Common myeloid progenitor, CD34-positive (primary cell): ENCODE results near the gene KCNJ5.

Experiments used
- CTCF ChIA-PET: fragments of 350-600 bp; sonication (Branson Sonifier 250); formaldehyde crosslinking; loops from one replicate; lab custom pipeline; 2021; ENCODE audit warnings: antibody characterized with exemption; lab: Charles Lee
- POLR2A ChIA-PET: fragments of 350-600 bp; sonication (Branson Sonifier 250); formaldehyde crosslinking; loops from one replicate; lab custom pipeline; 2021; ENCODE audit warnings: antibody characterized with exemption; lab: Charles Lee
- DNase-seq, 3 donors: peaks; one replicate each; pipeline versions ENCODE4 v3.0.0 to v3.0.0-alpha.2; 2013
- H3K27ac ChIP-seq, 2 experiments: 1 replicate in 1 of 2; 2 replicates in 1 of 2; pipeline ENCODE4 v1.7.0; 2013; ENCODE audit warnings: inconsistent platforms in 2 of 2, low read length in 2 of 2, mild to moderate bottlenecking in 2 of 2, low read depth in 1 of 2, moderate library complexity in 1 of 2; ENCODE audit not compliant: severe bottlenecking in 2 of 2, insufficient read depth in 1 of 2, poor library complexity in 1 of 2
- H3K27me3 ChIP-seq, 5 experiments: replicated peaks in 2 of 5; 1 replicate in 3 of 5; 2 replicates in 2 of 5; pipeline versions ENCODE4 v1.6.1 to v1.7.0; 2013; ENCODE audit warnings: low read length in 4 of 5, mild to moderate bottlenecking in 2 of 5, moderate library complexity in 2 of 5, inconsistent platforms in 1 of 5; ENCODE audit not compliant: insufficient read depth in 5 of 5, control insufficient read depth in 4 of 5
- H3K36me3 ChIP-seq, 4 experiments: 1 replicate in 2 of 4; 2 replicates in 2 of 4; pipeline versions ENCODE4 v1.6.1 to v1.7.0; 2013; ENCODE audit warnings: low read length in 3 of 4, control low read depth in 1 of 4, mild to moderate bottlenecking in 1 of 4; ENCODE audit not compliant: control insufficient read depth in 4 of 4, insufficient read depth in 4 of 4
- H3K4me1 ChIP-seq, 4 experiments: 1 replicate in 3 of 4; 2 replicates in 1 of 4; pipeline versions ENCODE4 v1.6.1 to v1.7.1; 2013; ENCODE audit warnings: low read length in 3 of 4, mild to moderate bottlenecking in 3 of 4, control low read depth in 1 of 4, inconsistent platforms in 1 of 4, moderate library complexity in 1 of 4; ENCODE audit not compliant: control insufficient read depth in 4 of 4, insufficient read depth in 4 of 4; ENCODE audit errors: control extremely low read depth in 1 of 4
- H3K4me3 ChIP-seq, 7 experiments: 1 replicate in 4 of 7; 2 replicates in 3 of 7; pipeline versions ENCODE4 v1.5.1 to v1.7.0; 2013; ENCODE audit warnings: mild to moderate bottlenecking in 7 of 7, low read length in 6 of 7, moderate library complexity in 6 of 7, inconsistent platforms in 2 of 7, low read depth in 2 of 7, control low read depth in 1 of 7; ENCODE audit not compliant: insufficient read depth in 4 of 7, control insufficient read depth in 1 of 7; ENCODE audit errors: extremely low read depth in 1 of 7
- H3K9me3 ChIP-seq, 5 experiments: 1 replicate in 4 of 5; 2 replicates in 1 of 5; pipeline versions ENCODE4 v1.6.1 to v1.7.1; 2013; ENCODE audit warnings: low read length in 4 of 5, mild to moderate bottlenecking in 2 of 5, inconsistent platforms in 1 of 5, low read depth in 1 of 5, moderate library complexity in 1 of 5; ENCODE audit not compliant: control insufficient read depth in 4 of 5, insufficient read depth in 2 of 5; ENCODE audit errors: control extremely low read depth in 1 of 5
- WGBS: methylation state at CpG from one replicate; pipeline ENCODE4 v1.1.5; 2013; ENCODE audit not compliant: insufficient coverage; 5-methylcytosine and 5-hydroxymethylcytosine counted together

Gene KCNJ5

DNA sequence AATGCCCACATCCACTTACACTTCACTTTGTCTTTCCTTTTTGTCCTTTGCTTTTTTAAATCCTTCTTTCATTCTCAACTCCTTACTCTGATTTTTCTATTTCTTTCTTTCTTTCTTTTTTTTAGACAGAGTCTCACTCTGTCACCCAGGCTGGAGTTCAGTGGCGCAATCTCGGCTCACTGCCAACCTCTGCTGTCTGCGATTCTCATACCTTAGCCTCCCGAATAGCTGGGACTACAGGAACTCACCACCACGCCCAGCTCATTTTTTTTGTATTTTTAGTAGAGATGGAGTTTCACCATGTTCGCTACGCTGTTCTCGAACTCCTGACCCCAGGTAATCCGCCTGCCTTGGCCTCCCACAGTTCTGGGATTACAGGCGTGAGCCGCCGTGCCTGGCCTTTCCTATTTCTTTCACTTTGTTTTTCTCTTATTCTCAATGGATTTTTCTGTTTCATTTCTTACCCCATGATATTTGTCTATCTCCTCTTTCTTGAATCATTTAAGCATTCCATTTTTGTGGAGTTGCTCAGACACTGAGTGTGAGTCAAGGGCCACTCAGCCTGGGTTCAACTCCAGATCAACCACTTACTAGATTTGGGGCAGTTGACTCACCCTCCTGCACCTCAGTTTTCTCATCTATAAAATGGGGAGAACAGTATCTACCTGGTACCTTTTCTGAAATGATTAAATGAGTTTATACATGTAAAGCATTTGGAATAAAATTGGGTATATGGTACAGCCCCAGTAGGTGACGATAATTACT is 7.6 kb downstream of the KCNJ5 start:
- no peak overlapping the region for H3K4me3 ChIP-seq
- H3K4me1 ChIP-seq = peaks cover 0 to 15% (median 12%) of the 10 kb centered on the region in 4 experiments
- WGBS = over 99% methylated on average over 12 of the region's 13 CpGs
- ChIA-PET POLR2A (no interaction called here), CTCF (no interaction called here)
- peaks cover 0 to 3% (median 0%) of the 10 kb centered on the region in 4 experiments for H3K36me3 ChIP-seq
- H3K9me3 ChIP-seq = no peaks in the 10 kb centered on the region
- DNase-seq = no peak
- no peak overlapping the region for H3K27ac ChIP-seq
- peaks cover 2 to 32% (median 5%) of the 10 kb centered on the region in 5 experiments for H3K27me3 ChIP-seq

DNA sequence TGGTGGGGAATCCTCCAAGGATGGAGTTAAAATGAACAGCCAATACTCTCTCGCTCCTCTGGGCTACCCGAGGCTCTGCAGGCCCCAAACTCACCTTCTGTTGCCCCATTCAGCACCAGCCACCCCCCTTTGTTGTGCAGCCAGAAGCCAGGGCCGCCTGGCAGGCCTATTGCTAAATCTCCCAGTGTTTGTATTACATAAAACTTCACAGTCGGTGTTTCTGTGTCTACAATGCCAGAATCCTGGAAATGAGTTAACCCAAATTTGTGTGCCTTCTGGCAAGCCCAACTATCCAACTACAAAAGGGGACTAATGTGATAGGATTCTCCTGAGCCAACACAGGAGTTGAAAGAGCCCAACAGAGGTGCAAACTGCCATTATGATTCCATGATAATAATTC is 9.3 kb downstream of the KCNJ5 start:
- ChIA-PET POLR2A (no interaction called here), CTCF (interaction anchor here (12.2 kb wide), 1 partner anchor 14 kb away, joined by 153 read pairs; no protein-coding TSS in a partner anchor)
- Histone ChIP-seq H3K27me3 (peaks cover 0 to 19% (median 5%) of the 10 kb centered on the region in 5 experiments), H3K4me1 (peaks cover 2 to 24% (median 22%) of the 10 kb centered on the region in 4 experiments), H3K4me3 (no peak overlapping the region), H3K9me3 (no peaks in the 10 kb centered on the region), H3K36me3 (peaks cover 0 to 3% (median 0%) of the 10 kb centered on the region in 4 experiments), H3K27ac (no peak overlapping the region)
- WGBS = 93% methylated on average over 4 of the region's 4 CpGs
- DNase-seq = no peak

DNA sequence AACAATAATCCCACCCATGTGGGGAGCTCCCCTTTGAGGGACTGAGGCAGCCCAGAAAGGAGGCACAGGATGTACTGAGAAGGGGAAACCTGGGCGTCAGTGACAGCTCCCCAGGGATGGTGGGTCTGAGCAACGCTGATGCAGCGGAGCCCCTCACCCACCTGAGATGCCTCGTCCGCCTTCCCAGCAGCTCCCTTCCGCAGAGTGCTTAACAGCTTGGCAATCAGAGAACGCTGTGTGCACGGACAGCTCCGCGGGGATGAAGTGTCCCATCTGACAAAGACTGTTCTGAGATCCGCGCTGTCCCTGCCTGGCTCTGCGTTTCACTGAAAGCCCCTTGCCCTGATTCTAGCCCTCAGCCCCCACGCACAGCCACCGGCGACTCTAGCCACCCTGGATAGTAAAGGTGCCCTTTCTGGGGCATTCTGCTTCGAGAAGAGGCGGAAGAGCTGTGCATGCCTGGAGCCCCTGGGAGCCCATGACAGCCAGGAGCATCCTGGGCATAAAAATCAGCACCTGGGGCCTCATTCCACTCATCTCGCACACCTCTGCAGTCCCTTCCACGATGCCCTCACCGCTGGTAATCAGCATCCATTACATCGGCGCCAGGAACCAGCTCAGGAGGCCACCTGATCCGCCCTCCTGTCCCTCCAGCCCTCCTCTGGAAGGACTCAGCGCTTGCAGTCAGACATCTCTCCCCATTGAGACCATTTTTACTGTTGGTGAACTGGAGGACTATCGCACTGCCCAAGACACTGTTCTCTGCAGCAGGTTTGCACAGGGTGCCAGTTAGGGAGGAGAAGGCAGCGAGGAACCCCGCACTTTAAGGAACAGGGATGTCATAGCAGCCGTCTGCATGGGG is 10.7 kb downstream of the KCNJ5 start:
- Histone ChIP-seq H3K4me1 (peaks cover 6 to 33% (median 29%) of the 10 kb centered on the region in 4 experiments), H3K27ac (no peak overlapping the region), H3K27me3 (peaks cover 0 to 9% (median 5%) of the 10 kb centered on the region in 5 experiments), H3K4me3 (no peak overlapping the region), H3K36me3 (peaks cover 0 to 3% (median 0%) of the 10 kb centered on the region in 4 experiments), H3K9me3 (peaks cover 0 to 5% (median 0%) of the 10 kb centered on the region in 5 experiments)
- no peak for DNase-seq
- WGBS = 90% methylated on average over 25 of the region's 29 CpGs
- POLR2A ChIA-PET = no interaction called here
- CTCF ChIA-PET = interaction anchor here (0.9 to 12.2 kb wide), 7 partner anchors 10 to 52 kb away, joined by 3 to 153 read pairs (median 4); no protein-coding TSS in a partner anchor

DNA sequence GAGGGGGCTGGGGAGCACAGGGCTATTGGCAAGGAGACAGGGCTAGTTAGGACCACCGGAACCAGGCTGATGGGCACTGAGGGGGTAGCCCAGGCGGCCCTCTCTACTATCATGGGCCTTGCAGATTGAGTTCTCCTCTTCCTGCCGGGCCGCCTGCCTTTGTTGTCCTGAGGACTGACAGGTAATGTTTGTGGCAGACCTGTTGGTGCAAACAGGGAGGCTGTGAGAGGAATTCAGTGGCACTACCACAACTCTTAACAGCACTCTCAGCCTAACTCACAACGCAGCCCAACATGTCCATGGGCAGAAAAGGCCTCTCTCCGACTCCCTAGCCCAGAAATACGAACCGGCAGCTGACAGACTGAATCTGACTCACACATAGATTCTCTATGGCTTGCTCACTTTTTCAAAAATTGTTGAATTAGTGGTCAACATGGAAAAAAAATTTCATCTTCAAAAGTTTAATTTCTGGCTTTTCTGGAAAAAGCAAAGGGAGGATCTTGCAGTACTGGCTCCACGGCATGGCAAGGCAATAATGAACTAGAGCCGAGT is 11.4 kb downstream of the KCNJ5 start:
- WGBS = 98% methylated on average over 7 of the region's 10 CpGs
- H3K9me3 ChIP-seq = peaks cover 0 to 5% (median 0%) of the 10 kb centered on the region in 5 experiments
- H3K27me3 ChIP-seq = peaks cover 0 to 9% (median 5%) of the 10 kb centered on the region in 5 experiments
- peaks cover 0 to 3% (median 0%) of the 10 kb centered on the region in 4 experiments for H3K36me3 ChIP-seq
- CTCF ChIA-PET = interaction anchor here (1.2 to 12.2 kb wide), 8 partner anchors 10 to 51 kb away, joined by 3 to 153 read pairs (median 10); partner anchors contain the start of gene KCNJ5
- no peak overlapping the region for H3K4me3 ChIP-seq
- DNase-seq = no peak
- peaks cover 6 to 40% (median 30%) of the 10 kb centered on the region in 4 experiments for H3K4me1 ChIP-seq
- no peak overlapping the region for H3K27ac ChIP-seq
- POLR2A ChIA-PET = no interaction called here

DNA sequence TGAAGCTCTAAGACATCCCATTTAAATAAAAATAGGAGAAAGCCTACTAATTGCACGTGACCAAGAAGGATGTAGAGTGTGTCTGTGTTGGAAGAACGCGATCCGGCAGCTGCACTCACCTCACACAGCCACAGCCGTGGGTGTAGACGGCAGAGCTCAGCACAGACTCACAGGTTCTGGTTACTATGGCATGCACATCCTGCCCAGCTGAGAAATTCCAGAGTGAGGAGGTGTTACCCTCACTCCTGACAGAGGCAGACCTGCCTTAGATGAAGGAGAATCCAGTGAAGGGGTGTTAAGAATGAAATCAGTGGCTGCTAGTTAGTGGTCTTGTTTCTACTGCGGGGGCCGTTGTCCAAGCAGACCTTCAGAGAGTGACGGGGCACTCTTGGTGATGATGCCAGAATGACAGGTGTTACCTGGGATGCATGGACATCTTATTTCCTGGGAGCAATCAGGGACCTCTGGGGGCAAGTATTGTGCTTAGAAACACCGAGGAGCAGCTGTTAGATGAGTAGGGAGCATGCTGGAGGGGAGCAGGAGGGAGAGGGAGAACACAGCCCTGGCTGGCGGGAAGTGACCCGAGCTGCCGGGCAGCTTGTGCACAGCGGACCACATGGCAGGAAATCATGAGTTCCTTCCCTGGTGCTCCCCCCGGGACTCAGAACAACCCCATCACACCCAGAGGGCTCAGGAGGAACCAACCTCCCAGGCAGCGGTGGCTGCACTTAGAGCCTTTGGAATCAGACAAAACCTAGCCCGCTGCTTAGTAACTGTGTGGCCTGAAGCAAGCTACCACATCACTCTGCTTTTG is 12.3 kb downstream of the KCNJ5 start:
- Histone ChIP-seq H3K27me3 (peaks cover 0 to 9% (median 2%) of the 10 kb centered on the region in 5 experiments), H3K9me3 (peaks cover 0 to 5% (median 0%) of the 10 kb centered on the region in 5 experiments), H3K4me1 (peaks cover 12 to 49% (median 37%) of the 10 kb centered on the region in 4 experiments), H3K4me3 (no peak overlapping the region), H3K27ac (no peak overlapping the region), H3K36me3 (peaks cover 0 to 3% (median 0%) of the 10 kb centered on the region in 4 experiments)
- POLR2A ChIA-PET = no interaction called here
- DNase-seq = peak in 2 of 3 donors; percentile 62 to 70
- CTCF ChIA-PET = interaction anchor here (0.8 to 12.2 kb wide), 10 partner anchors 9 to 53 kb away, joined by 3 to 153 read pairs (median 10); partner anchors contain the start of gene KCNJ5
- WGBS = 66% methylated on average over 12 of the region's 17 CpGs

DNA sequence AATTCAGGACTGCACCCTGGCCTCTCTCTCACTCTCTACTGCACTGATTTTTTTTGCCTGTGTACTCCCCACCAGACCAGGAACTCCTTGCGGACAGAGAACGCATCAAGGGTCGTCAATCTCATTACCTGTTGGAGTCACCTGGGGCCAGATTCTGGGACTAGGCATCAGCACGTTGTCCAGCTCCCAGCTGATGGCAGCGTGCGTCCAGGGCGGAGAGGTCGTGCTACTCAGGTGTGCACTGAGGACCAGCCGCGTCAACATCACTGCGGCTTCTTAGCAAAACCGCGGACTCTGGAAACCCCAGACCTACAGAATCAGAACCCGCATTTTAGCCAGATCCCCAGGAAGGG is 13.1 kb downstream of the KCNJ5 start:
- WGBS = 69% methylated on average over 13 of the region's 14 CpGs
- H3K27me3 ChIP-seq = peaks cover 0 to 9% (median 2%) of the 10 kb centered on the region in 5 experiments
- H3K4me1 ChIP-seq = peaks cover 12 to 57% (median 46%) of the 10 kb centered on the region in 4 experiments
- no peak for DNase-seq
- no peak overlapping the region for H3K27ac ChIP-seq
- peak overlapping the region in 2 of 7 experiments; percentile 27 to 64 for H3K4me3 ChIP-seq
- H3K9me3 ChIP-seq = peaks cover 0 to 5% (median 0%) of the 10 kb centered on the region in 5 experiments
- ChIA-PET POLR2A (no interaction called here), CTCF (interaction anchor here (0.8 to 12.2 kb wide), 10 partner anchors 8 to 52 kb away, joined by 3 to 153 read pairs (median 10); partner anchors contain the start of gene KCNJ5)
- peaks cover 0 to 3% (median 0%) of the 10 kb centered on the region in 4 experiments for H3K36me3 ChIP-seq
